ENCODE results near the gene HSH2D.

Gene HSH2D

DNA sequence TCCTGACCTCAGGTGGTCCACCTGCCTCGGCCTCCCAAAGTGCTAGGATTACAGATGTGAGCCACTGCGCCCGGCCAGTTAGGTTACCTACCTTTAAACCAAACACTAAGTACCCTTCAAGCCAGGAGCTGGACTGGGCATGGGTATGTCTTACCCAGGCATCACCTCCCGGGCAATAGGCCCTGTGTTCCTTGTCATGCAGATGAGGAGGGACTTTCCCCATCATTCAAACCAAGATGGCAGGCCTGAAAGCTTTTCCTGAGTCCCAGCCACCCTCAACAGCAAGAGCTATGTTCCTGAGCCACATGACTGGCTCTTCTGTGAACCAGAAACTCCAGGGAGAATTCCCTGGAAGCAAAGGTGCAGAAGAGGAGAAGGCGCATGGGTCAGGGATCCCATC lies 22.3 kb upstream of the HSH2D start:
- DNase-seq: no peak

- DNase-seq: no peak
Measured at GRCh38 chr19:16121967-16122366, 21.5 kb upstream of the HSH2D start.

GRCh38 chr19:16124953-16125352 lies 18.5 kb upstream of the HSH2D start:
- no peak for DNase-seq

DNA sequence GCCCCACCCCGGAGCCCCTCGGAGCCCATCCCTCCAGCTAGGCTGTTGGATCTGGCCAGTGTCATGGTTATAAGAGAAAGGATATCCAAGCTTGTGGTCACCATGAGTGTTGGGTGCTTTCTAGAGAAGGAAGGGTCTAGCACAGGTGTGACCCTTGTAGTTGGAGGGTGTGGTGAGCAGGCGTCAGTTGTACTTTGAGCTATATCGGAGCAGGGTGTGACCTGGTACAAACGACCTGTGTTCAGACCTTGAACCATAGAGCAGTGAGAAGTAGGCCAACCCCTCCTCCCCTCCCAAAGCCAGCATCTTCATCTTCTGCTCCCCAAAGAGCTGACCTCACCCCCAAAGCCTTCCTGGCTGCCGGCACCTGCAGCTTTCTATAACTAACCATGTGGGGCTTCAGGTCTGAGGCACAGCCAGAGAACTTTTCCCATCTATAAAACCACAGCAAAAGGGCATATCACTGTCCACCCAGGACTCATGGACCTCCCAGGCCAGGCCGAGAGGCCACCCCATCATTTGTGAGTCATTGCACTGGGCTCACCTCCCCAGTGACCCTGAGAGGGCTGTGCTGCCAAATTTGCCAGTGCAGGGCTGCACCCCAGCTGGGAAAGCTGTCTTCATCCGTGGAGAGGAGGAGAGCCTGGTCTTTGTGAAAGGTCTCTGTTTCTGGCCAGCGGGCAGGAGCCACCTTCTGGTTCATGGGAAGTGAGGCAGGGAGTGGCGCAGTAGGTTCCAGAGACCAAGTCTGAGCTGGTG lies 17.6 kb upstream of the HSH2D start:
- DNase-seq: no peak

DNA sequence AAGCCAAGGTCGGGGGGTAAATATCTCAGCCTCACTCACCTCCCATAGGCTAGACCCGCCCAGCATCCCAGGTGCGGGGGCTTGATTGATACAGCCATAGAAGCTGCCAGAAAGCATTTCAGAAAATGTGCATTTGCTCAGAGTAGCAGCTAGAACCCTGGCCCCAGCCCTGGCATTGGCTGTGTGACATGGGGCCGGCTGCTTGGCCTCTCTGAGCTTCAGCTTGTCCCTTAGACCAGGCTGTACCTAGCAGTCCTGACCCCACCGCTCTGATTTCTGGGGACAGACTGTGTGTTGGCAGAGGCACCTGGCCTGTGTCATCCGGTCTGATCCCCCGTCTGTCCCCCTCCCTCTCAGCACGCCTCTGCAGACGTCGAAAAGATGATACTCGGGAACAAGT lies 16.4 kb upstream of the HSH2D start:
- DNase-seq: no peak

DNA sequence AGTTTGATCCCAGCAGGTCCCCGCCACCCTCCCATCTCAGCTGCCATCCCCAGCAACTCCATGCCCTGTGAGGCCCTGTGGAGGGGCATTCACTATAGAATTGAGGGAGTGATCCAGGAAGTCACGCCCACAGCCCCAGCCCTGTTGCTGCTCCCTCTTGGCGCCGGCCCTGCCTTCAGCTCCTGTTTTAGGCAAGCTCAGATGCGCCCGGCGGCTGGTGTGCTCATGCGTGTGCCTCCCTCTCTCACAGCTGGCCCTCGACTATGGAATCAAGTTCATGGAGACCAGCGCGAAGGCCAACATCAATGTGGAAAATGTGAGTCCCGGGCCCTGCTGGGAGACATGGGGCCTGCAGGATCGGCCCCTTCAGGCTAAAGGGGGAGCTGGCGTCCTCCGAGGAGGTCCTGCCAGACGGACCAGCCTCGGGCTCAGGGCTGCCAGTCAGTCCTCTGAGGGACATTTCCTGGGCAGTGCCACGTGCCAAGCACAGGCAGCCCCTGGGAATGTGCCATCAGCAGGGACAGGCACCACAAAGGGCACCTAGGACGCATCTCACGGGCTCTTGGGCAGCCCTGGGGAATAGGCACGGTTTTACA lies 15.6 kb upstream of the HSH2D start:
- DNase-seq: no peak

DNA sequence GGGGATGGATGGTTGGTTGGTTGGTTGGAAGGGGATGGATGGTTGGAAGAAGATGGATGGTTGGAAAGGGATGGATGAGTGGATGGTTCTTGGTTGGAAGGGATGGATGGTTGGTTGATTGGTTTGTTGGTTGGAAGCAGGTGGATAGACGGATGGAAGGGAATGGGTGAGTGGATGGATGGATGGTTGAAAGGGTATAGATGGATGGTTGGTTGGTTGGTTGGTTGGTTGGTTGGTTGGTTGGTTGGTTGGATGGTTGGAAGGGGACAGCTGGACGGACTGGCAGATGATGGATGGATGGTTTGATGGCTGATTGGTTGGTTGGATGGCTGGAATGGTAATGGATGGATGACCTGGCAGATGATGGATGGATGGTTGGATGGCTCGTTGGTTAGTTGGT lies 11.8 kb upstream of the HSH2D start:
- no peak for DNase-seq

GRCh38 chr19:16133818-16134217 lies 9.7 kb upstream of the HSH2D start:
- DNase-seq: no peak

DNA sequence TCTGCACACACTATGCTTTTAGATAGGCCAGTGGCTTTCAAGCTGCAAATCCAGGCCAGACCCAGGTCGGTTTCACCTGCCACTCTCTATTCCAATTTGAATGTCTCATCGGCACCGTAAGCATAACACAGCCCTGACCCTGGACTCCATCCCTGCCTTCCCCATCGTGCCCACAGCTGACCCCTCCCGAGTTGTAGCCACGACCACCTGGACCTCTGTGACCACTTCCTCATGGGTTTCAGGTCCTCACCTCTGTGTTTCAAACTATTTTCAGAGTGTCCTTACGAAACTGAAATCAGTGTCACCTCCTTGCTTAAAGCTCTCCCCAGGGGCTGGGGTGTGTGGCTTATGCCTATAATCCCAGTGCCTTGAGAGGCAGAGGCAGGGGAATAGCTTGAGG lies 9.0 kb upstream of the HSH2D start:
- DNase-seq: no peak

GRCh38 chr19:16135430-16136127 lies 7.9 kb upstream of the HSH2D start:
- no peak for DNase-seq

GRCh38 chr19:16136185-16136999 lies 7.1 kb upstream of the HSH2D start:
- DNase-seq: no peak

- DNase-seq: no peak
Measured at GRCh38 chr19:16139752-16140151, 3.7 kb upstream of the HSH2D start.

DNA sequence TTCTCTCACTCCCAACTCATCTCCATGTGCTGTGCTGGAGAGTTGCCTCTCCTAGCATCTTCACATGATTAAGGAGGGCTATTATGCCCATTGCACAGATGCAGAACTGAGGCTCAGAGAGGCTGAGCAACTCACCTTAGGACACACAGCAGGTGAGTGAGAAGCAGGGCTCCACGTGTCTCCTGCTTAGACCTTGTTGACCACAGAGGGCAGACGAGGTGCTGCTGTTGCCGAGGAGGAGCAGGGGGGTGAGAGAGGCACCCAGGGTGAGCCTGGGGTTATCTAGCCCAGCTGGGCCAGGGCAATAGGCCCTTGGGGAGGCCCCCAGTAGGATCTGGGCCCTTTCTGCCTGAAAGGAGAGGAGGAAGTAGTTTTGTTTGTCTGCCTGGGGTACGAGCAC lies 2.4 kb upstream of the HSH2D start:
- no peak for DNase-seq

DNA sequence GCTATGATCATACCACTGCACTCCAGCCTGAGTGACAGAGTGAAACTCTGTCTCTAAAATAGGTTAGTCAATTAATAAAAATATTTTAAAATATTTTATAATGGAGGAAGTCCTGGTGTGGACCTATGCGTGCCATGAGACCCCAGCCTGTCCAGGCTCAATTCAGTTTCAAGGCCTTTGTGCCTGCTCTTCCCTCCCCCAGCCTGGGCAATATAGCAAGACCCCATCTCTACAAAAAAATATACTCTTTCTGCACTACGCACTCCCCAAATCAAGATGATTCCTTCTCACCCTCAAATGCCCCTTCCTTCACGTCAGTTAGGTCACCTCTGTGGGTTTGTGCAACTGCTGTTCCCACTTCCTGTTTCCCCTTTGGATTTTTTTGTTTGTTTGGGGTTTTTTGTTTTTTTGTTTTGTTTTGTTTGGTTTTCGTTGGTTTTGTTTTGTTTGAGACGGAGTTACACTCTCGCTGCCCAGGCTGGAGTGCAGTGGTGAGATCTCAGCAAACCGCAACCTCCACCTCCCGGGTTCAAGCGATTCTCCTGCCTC lies 1.4 kb upstream of the HSH2D start:
- DNase-seq: no peak

GRCh38 chr19:16144216-16144581 lies 714 bp downstream of the HSH2D start:
- no peak for DNase-seq

DNA sequence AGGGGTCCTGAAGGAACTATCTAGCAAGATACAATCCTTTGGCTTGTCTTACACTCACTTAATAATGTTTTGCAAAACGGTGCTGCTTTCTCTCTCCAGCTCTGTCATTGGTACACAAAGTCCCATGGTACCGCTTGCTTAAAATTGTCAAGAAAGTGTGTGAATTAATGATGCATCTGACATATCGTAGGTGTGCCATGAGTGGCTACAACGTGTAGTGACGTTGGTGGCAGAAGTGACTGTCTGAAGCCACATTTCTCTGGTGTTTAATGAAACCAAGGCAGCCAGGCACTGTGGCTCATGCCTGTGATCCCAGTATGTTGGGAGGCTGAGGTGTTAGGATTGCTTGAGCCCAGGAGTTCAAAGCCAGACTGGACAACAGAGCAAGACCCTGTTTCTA lies 2.6 kb downstream of the HSH2D start:
- no peak for DNase-seq

- no peak for DNase-seq
Measured at GRCh38 chr19:16148443-16149229, 5.2 kb downstream of the HSH2D start.

DNA sequence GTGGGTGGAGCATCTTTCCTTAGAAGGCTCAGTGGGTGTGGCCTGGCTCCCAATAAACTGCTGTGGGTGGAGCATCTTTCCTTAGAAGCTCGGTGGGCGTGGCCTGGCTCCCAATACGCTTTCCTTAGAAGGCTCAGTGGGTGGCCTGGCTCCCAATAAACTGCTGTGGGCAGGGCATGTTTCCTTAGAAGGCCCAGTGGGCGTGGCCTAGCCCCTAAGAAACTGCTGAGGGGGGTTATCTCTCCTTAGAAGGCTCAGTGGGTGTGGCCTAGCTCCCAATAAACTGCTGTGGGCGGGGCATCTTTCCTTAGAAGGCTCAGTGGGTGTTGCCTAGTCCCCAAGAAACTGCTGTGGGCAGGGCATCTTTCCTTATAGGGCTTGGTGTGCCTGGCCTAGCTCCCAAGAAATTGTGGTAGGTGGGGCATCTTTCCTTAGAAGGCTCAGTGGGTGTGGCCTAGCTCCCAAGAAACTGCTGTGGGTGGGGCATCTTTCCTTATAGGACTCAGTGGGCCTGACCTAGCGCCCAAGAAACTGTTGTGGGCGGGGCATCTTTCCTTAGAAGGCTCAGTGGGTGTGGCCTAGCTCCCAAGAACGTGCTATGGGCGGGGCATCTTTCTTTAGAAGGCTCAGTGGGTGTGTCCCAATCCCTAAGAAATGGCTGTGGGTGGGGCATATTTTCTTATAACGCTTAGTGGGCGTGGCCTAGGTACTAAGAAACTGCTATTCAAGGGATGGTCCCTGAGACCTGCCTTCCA lies 10.3 kb downstream of the HSH2D start:
- DNase-seq: no peak

- DNase-seq: no peak
Measured at GRCh38 chr19:16154557-16154956, 11.1 kb downstream of the HSH2D start.

DNA sequence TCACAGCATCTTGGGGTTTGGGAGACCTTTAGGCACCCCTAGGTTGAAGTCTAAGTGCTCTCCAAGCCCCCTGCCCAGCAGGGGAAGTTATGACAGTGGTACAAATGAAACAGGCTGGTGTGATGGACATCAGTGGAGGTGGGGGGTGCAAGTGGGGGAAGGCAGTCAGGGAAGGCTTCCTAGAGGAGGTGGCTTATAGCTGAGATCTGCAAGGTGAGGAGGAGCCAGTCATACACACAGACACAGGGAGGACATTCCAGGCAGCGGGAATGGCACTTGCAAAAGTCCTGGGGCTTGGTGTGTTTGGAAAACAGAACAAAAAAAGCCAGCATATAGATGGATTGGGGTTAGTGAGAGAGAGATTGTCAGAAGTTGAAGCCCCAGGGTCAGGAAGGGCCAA lies 11.6 kb downstream of the HSH2D start:
- no peak for DNase-seq

- no peak for DNase-seq
Measured at GRCh38 chr19:16156904-16157303, 13.4 kb downstream of the HSH2D start.

- no peak for DNase-seq
Measured at GRCh38 chr19:16157601-16158000, 14.1 kb downstream of the HSH2D start.
